Transverse colon (tissue), 4 donors: ENCODE data around the gene PLP2. TPM values are rescaled to one million over a fixed set of nuclear protein-coding genes. Genes with fewer than 3 reads are reported as not detected.

ENCODE experiments used
- DNase-seq: peaks from one replicate; pipeline ENCODE4 v3.0.0-alpha.2; 2019
- H3K27ac ChIP-seq, 4 donors: fragments of 200-600 bp; sonication (generic); 2 replicates each; pipeline ENCODE4 v1.5.1; 2016 to 2018; ENCODE audit warnings: inconsistent platforms in 4 of 4
- H3K27me3 ChIP-seq: fragments of 200-600 bp; sonication (generic); 2 replicates; pipeline ENCODE4 v1.5.1; 2017; ENCODE audit warnings: inconsistent platforms
- H3K36me3 ChIP-seq, 4 donors: fragments of 200-600 bp; sonication (generic); 2 replicates each; pipeline ENCODE4 v1.5.1; 2017 to 2019; ENCODE audit warnings: inconsistent platforms in 4 of 4
- H3K4me1 ChIP-seq, 4 donors: fragments of 200-600 bp; sonication (generic); 2 replicates each; pipeline ENCODE4 v1.5.1; 2017 to 2020; ENCODE audit warnings: inconsistent platforms in 4 of 4
- H3K4me3 ChIP-seq, 4 donors: fragments of 200-600 bp; sonication (generic); 1 replicate in 1 of 4; 2 replicates in 3 of 4; pipeline versions ENCODE4 v1.5.1 to v1.6.1; 2017 to 2019; ENCODE audit warnings: inconsistent platforms in 4 of 4
- H3K9me3 ChIP-seq, 2 donors: fragments of 200-600 bp; sonication (generic); 2 replicates each; pipeline ENCODE4 v1.5.1; 2017 to 2019; ENCODE audit warnings: inconsistent platforms in 2 of 2
- EP300 ChIP-seq: sonication (generic); formaldehyde crosslinking; IDR thresholded peaks from one replicate; pipeline ENCODE4 v1.6.1; 2017; ENCODE audit warnings: antibody characterized with exemption, low read depth
- POLR2A ChIP-seq: fragments of 450-650 bp; IDR thresholded peaks from one replicate; pipeline ENCODE4 v1.6.1; 2016; ENCODE audit warnings: antibody characterized with exemption, mild to moderate bottlenecking, moderate library complexity
- POLR2AphosphoS5 ChIP-seq, 3 donors: sonication (generic); formaldehyde crosslinking; IDR thresholded peaks; one replicate each; pipeline ENCODE4 v1.6.1; 2016; ENCODE audit warnings: antibody characterized with exemption in 3 of 3
- WGBS, 2 donors: methylation state at CpG; one replicate each; pipeline ENCODE4 v1.1.5; 2018; ENCODE audit warnings: low coverage in 1 of 2; 5-methylcytosine and 5-hydroxymethylcytosine counted together
- in situ Hi-C, 4 donors: fragments of 200-750 bp; cut with MboI; loops; one replicate each; pipeline versions ENCODE4 v1.15.0 to v1.15.1; 2017; ENCODE audit warnings: low sequenced_read_pairs in 3 of 4, low pct_ligation_motif_present in 1 of 4, low pct_unique_long_range_greater_than_20kb in 1 of 4
- intact Hi-C: fragments of 100-400 bp; cut with DNase I; formaldehyde crosslinking; loops from one replicate; pipeline ENCODE4 v1.15.1; 2023; ENCODE audit warnings: low total_unique reads
- total RNA-seq, 4 donors: library from RNA; depleted of rRNA; stranded (reverse); fragments of >200 nt; gene quantifications; one replicate each; pipeline ENCODE4 v1.1.0, GENCODE V29; 2016
- TF ChIP-seq, protein P1 (sequence below), 5 experiments: fragments of 200-600 bp in 3 of 5; fragments of 450-650 bp in 2 of 5; sonication (generic) in 3 of 5; IDR thresholded peaks; 1 replicate in 2 of 5; 2 replicates in 3 of 5; pipeline ENCODE4 v1.5.1; 2016 to 2017; ENCODE audit warnings: antibody characterized with exemption in 5 of 5, inconsistent platforms in 3 of 5, mild to moderate bottlenecking in 2 of 5, moderate library complexity in 1 of 5

Gene PLP2
- total RNA-seq, 4 donors from 2014 or later = 31.0 to 60.3 (median 43.2) TPM

DNA sequence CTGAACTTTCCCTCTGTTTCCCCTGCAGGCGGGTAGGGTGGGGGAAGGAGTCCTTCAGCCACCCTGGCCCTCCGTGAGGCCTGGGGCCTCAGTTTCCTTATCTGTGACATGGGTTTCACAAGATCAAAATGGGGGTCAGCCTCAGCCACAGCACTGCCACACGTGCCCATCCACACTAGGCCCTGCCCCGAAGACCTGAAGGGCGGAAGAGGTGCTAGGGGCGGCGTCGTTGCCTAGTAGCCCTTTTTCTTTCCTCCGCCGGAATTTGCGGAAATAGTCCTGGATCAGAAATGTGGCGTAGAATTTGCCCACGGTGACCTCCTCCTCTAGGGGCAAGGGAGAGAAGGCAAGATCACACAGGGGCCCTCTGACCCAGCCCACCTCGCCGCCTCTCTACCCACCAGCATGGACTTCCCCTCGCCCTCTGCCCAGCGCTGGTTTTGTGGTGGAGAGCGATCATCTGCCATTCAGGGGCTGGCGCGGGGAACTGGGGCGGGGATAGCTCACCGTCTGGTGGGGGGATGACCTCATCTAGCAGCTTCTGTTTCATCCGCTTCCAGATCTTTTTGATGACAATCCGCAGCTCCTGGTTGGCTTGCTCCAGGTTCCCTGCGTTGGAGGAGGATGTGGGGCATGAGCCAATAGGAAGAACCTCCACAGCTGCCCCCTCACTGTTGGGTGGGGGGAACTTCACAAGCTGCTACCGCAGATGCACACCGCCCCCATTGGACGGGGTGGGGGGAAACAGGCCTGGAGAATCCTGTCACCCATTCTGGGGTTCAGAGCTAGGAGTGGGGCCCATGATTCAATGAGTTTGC is 37.9 kb downstream of the PLP2 start:
- no peaks in the 10 kb centered on the region for H3K36me3 ChIP-seq
- intact Hi-C loops (no loop called here), in situ Hi-C loops (no loop called here)
- 61% methylated on average over 28 of the region's 28 CpGs; no CpG with 5 or more reads in 1 of the 2 donors for WGBS, 2 donors
- TF ChIP-seq POLR2A (no peak), POLR2AphosphoS5 (IDR thresholded peaks at IDR 0.05) (no peak), EP300 (no peak)
- TF ChIP-seq, protein P1, sequence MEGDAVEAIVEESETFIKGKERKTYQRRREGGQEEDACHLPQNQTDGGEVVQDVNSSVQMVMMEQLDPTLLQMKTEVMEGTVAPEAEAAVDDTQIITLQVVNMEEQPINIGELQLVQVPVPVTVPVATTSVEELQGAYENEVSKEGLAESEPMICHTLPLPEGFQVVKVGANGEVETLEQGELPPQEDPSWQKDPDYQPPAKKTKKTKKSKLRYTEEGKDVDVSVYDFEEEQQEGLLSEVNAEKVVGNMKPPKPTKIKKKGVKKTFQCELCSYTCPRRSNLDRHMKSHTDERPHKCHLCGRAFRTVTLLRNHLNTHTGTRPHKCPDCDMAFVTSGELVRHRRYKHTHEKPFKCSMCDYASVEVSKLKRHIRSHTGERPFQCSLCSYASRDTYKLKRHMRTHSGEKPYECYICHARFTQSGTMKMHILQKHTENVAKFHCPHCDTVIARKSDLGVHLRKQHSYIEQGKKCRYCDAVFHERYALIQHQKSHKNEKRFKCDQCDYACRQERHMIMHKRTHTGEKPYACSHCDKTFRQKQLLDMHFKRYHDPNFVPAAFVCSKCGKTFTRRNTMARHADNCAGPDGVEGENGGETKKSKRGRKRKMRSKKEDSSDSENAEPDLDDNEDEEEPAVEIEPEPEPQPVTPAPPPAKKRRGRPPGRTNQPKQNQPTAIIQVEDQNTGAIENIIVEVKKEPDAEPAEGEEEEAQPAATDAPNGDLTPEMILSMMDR (IDR thresholded peaks at IDR 0.05) = no peak
- H3K4me1 ChIP-seq = no peaks in the 10 kb centered on the region
- H3K4me3 ChIP-seq = no peak overlapping the region
- no peak overlapping the region for H3K27ac ChIP-seq
- no peaks in the 10 kb centered on the region for H3K27me3 ChIP-seq
- no peak for DNase-seq
- H3K9me3 ChIP-seq = no peaks in the 10 kb centered on the region

GRCh38 chrX:49210406-49210805 is 38.7 kb downstream of the PLP2 start:
- Histone ChIP-seq H3K9me3 (no peaks in the 10 kb centered on the region), H3K27ac (no peak overlapping the region), H3K36me3 (no peaks in the 10 kb centered on the region), H3K4me3 (no peak overlapping the region), H3K27me3 (no peaks in the 10 kb centered on the region), H3K4me1 (no peaks in the 10 kb centered on the region)
- 82% methylated on average over 8 of the region's 8 CpGs; no CpG with 5 or more reads in 1 of the 2 donors for WGBS, 2 donors
- intact Hi-C loops (no loop called here), in situ Hi-C loops (no loop called here)
- TF ChIP-seq POLR2A = no peak
- no peak for TF ChIP-seq EP300
- TF ChIP-seq, protein P1 (IDR thresholded peaks at IDR 0.05) = no peak
- no peak for TF ChIP-seq POLR2AphosphoS5 (IDR thresholded peaks at IDR 0.05)
- DNase-seq = no peak

- no peaks in the 10 kb centered on the region for H3K4me1 ChIP-seq
- H3K27ac ChIP-seq = no peak overlapping the region
- intact Hi-C loops = no loop called here
- no peak overlapping the region for H3K4me3 ChIP-seq
- DNase-seq = no peak
- no peaks in the 10 kb centered on the region for H3K27me3 ChIP-seq
- TF ChIP-seq POLR2AphosphoS5 (IDR thresholded peaks at IDR 0.05) (no peak), EP300 (no peak), POLR2A (no peak)
- TF ChIP-seq, protein P1 (IDR thresholded peaks at IDR 0.05) = no peak
- H3K36me3 ChIP-seq = no peaks in the 10 kb centered on the region
- WGBS, 2 donors = 83% methylated on average over 9 of the region's 9 CpGs; no CpG with 5 or more reads in 1 of the 2 donors
- no peaks in the 10 kb centered on the region for H3K9me3 ChIP-seq
- in situ Hi-C loops = no loop called here
Observed at GRCh38 chrX:49211074-49211473, 39.4 kb downstream of the PLP2 start.

GRCh38 chrX:49212209-49212608 is 40.5 kb downstream of the PLP2 start:
- intact Hi-C loops = no loop called here
- H3K4me3 ChIP-seq = no peak overlapping the region
- H3K4me1 ChIP-seq = no peaks in the 10 kb centered on the region
- no peak for DNase-seq
- no peaks in the 10 kb centered on the region for H3K36me3 ChIP-seq
- no peaks in the 10 kb centered on the region for H3K9me3 ChIP-seq
- in situ Hi-C loops = no loop called here
- no peaks in the 10 kb centered on the region for H3K27me3 ChIP-seq
- TF ChIP-seq POLR2AphosphoS5 (IDR thresholded peaks at IDR 0.05) (no peak), EP300 (no peak), POLR2A (no peak)
- TF ChIP-seq, protein P1 (IDR thresholded peaks at IDR 0.05) = no peak
- 82% methylated on average over 2 of the region's 2 CpGs; no CpG with 5 or more reads in 1 of the 2 donors for WGBS, 2 donors
- no peak overlapping the region for H3K27ac ChIP-seq
